K562 (cell line): Measurements from ENCODE around the gene MILR1. TPM values are rescaled to one million over a fixed set of nuclear protein-coding genes. Genes with fewer than 3 reads are reported as not detected.

ENCODE experiments used
- FOXK2 ChIP-seq, 2 experiments: fragments of 450-650 bp; IDR thresholded peaks in 1 of 2; conservative IDR thresholded peaks in 1 of 2; 2 replicates each; pipeline ENCODE4 v1.6.1; 2016; ENCODE audit warnings: low read depth in 2 of 2, mild to moderate bottlenecking in 1 of 2
- NFRKB ChIP-seq: fragments of 450-650 bp; IDR thresholded peaks from 2 replicates; pipeline ENCODE4 v1.6.1; 2016; ENCODE audit warnings: low read depth
- PATZ1 ChIP-seq: fragments of 250-450 bp; sonication (Bioruptor Pico); IDR thresholded peaks from 2 replicates; pipeline ENCODE4 v1.5.0; 2020; ENCODE audit warnings: mild to moderate bottlenecking, borderline replicate concordance
- SMARCE1 ChIP-seq: fragments of 450-650 bp; IDR thresholded peaks from 2 replicates; pipeline ENCODE4 v1.7.1; 2016; ENCODE audit warnings: mild to moderate bottlenecking
- SPI1 ChIP-seq: IDR thresholded peaks from 2 replicates; pipeline ENCODE4 v1.6.1; 2011; ENCODE audit warnings: low read depth, low read length, control low read depth, borderline replicate concordance
- TAF9B ChIP-seq: fragments of 450-650 bp; IDR thresholded peaks from 2 replicates; pipeline ENCODE4 v1.6.1; 2018; ENCODE audit warnings: mild to moderate bottlenecking; ENCODE audit not compliant: partially characterized antibody
- ZC3H8 ChIP-seq: fragments of 450-650 bp; IDR thresholded peaks from 2 replicates; pipeline ENCODE4 v1.6.1; 2017
- ZNF316 ChIP-seq: fragments of 450-650 bp; IDR thresholded peaks from 2 replicates; pipeline ENCODE4 v1.6.1; 2016
- ZNF589 ChIP-seq: fragments of 200-800 bp; sonication (Bioruptor generic); IDR thresholded peaks from 2 replicates; pipeline ENCODE4 v1.6.1; 2016; ENCODE audit warnings: low read depth, missing genetic modification characterization, missing compliant biosample characterization
- polyA plus RNA-seq, 8 experiments: library from polyadenylated mRNA; depleted of rRNA in 4 of 8; stranded (reverse) in 5 of 8; unstranded in 3 of 8; fragments of >200 nt; fragmentation: Nextera tagmentation in 2 of 8; fragmentation: Illumina TruSeq in 1 of 8; extraction: Ambion mirVana in 2 of 8; extraction: Trizol in 1 of 8; gene quantifications; 2 replicates each; pipeline versions ENCODE4 v1.2.1 to v1.2.3, GENCODE V29; 2011 to 2014; ENCODE audit warnings: inconsistent platforms in 1 of 8, missing spikeins in 1 of 8
- total RNA-seq, 7 experiments: library from RNA; depleted of rRNA in 6 of 7; stranded (reverse); fragments of >200 nt in 6 of 7; fragmentation: Illumina TruSeq in 2 of 7; extraction: Trizol in 2 of 7; gene quantifications; 2 replicates each; pipeline versions ENCODE4 v1.2.1 to v1.2.3, GENCODE V29; 2011 to 2021; ENCODE audit warnings: low replicate concordance in 1 of 7
- TF ChIP-seq, protein P1 (sequence below): fragments of 250-450 bp; sonication (Bioruptor Pico); IDR thresholded peaks from 2 replicates; pipeline ENCODE4 v1.5.0; 2021
- TF ChIP-seq, protein P2 (sequence below): fragments of 250-450 bp; sonication (Bioruptor Pico); IDR thresholded peaks from 2 replicates; pipeline ENCODE4 v1.8.0; 2022; ENCODE audit warnings: moderate library complexity, mild to moderate bottlenecking, inconsistent platforms

MILR1 gene
- total and polyA plus RNA-seq, 9 of the 15 experiments (the other 6 are each of a cell fraction or from before 2014, with no cell fraction given) = 3.8 to 14.1 (median 7.1) TPM

GRCh38 chr17:64448665-64449512, at the start of gene MILR1 (continued):
- TF ChIP-seq FOXK2 (conservative IDR thresholded peaks at IDR 0.05 in 1 of 2, IDR thresholded peaks at IDR 0.05 in 1 of 2; ENCODE audit: low read depth in 2 of 2) (0 out of 4 replicates have a peak, but pooled peaks of 1 of the 2 experiments have one; percentile 13), NFRKB (peak; percentile 67; the same call in 1 of the 2 replicates), TAF9B (peak; percentile 44), ZNF316 (no peak), ZNF589 (CRISPR knock-in tag) (peak; percentile 77; the same call in 1 of the 2 replicates), PATZ1 (no peak), SMARCE1 (peak; percentile 92), SPI1 (peak; percentile 96), ZC3H8 (no peak)
- TF ChIP-seq, protein P1, sequence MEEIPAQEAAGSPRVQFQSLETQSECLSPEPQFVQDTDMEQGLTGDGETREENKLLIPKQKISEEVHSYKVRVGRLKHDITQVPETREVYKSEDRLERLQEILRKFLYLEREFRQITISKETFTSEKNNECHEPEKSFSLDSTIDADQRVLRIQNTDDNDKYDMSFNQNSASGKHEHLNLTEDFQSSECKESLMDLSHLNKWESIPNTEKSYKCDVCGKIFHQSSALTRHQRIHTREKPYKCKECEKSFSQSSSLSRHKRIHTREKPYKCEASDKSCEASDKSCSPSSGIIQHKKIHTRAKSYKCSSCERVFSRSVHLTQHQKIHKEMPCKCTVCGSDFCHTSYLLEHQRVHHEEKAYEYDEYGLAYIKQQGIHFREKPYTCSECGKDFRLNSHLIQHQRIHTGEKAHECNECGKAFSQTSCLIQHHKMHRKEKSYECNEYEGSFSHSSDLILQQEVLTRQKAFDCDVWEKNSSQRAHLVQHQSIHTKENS (CRISPR knock-in tag) = no peak
- TF ChIP-seq, protein P2, sequence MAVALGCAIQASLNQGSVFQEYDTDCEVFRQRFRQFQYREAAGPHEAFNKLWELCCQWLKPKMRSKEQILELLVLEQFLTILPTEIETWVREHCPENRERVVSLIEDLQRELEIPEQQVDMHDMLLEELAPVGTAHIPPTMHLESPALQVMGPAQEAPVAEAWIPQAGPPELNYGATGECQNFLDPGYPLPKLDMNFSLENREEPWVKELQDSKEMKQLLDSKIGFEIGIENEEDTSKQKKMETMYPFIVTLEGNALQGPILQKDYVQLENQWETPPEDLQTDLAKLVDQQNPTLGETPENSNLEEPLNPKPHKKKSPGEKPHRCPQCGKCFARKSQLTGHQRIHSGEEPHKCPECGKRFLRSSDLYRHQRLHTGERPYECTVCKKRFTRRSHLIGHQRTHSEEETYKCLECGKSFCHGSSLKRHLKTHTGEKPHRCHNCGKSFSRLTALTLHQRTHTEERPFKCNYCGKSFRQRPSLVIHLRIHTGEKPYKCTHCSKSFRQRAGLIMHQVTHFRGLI = 0 out of 2 replicates have a peak, but pooled peaks have one; percentile 37
